MCF 10A (cell line): ENCODE data around the gene ARFGEF3. TPM values are rescaled to one million over a fixed set of nuclear protein-coding genes. Genes with fewer than 3 reads are reported as not detected.

Experiments
- BruUV-seq: library from RNA; stranded (reverse); fragments of 400-500 nt; replicated peaks from 2 replicates; lab custom pipeline; 2021; lab: Mats Ljungman, UMichigan
- CTCF ChIA-PET: fragments of 300-600 bp; sonication (Branson Sonifier 250); formaldehyde crosslinking; extraction: SDS; loops from one replicate; lab custom pipeline; 2021; ENCODE audit warnings: antibody characterized with exemption, inconsistent platforms; lab: Yijun Ruan, JAX
- POLR2A ChIA-PET: fragments of 300-600, 350-650 bp; sonication (Branson Sonifier 250); formaldehyde crosslinking; extraction: SDS; loops from one replicate; lab custom pipeline; 2020; ENCODE audit warnings: antibody characterized with exemption, inconsistent platforms; lab: Yijun Ruan, JAX
- DNase-seq: peaks from one replicate; pipeline ENCODE4 v3.0.0-alpha.2; 2018; ENCODE audit not compliant: unreplicated experiment
- H3K27ac Mint-ChIP-seq: one replicate; pipeline ENCODE4 v1.8.0; 2022; ENCODE audit warnings: mild to moderate bottlenecking, low read depth, mixed read lengths; ENCODE audit not compliant: unreplicated experiment
- H3K27me3 Mint-ChIP-seq: one replicate; pipeline ENCODE4 v1.8.0; 2022; ENCODE audit warnings: mixed read lengths; ENCODE audit not compliant: insufficient read depth, unreplicated experiment
- H3K36me3 Mint-ChIP-seq: one replicate; pipeline ENCODE4 v1.8.0; 2022; ENCODE audit warnings: mild to moderate bottlenecking, moderate library complexity, mixed read lengths; ENCODE audit not compliant: insufficient read depth, unreplicated experiment
- H3K4me1 Mint-ChIP-seq: one replicate; pipeline ENCODE4 v1.8.0; 2022; ENCODE audit warnings: mixed read lengths; ENCODE audit not compliant: insufficient read depth, unreplicated experiment
- H3K4me3 Mint-ChIP-seq: one replicate; pipeline ENCODE4 v1.8.0; 2022; ENCODE audit warnings: mild to moderate bottlenecking, moderate library complexity, mixed read lengths; ENCODE audit not compliant: unreplicated experiment
- H3K9me3 Mint-ChIP-seq: one replicate; pipeline ENCODE4 v1.8.0; 2022; ENCODE audit warnings: mixed read lengths; ENCODE audit not compliant: unreplicated experiment
- intact Hi-C: fragments of 100-400 bp; cut with micrococcal nuclease; formaldehyde crosslinking; loops from 2 replicates; pipeline ENCODE4 v1.14.1; 2022
- total RNA-seq: library from RNA; stranded (reverse); gene quantifications from 2 replicates; pipeline ENCODE4 v1.2.3, GENCODE V29; 2022
- TF ChIP-seq, protein P1 (sequence below): fragments of 200-600 bp; IDR thresholded peaks from one replicate; pipeline ENCODE4 v1.8.0; 2022; ENCODE audit warnings: antibody characterized with exemption, mild to moderate bottlenecking; ENCODE audit not compliant: unreplicated experiment

Gene ARFGEF3
- total RNA-seq, 1 experiment from 2014 or later, result 3.4 TPM

DNA sequence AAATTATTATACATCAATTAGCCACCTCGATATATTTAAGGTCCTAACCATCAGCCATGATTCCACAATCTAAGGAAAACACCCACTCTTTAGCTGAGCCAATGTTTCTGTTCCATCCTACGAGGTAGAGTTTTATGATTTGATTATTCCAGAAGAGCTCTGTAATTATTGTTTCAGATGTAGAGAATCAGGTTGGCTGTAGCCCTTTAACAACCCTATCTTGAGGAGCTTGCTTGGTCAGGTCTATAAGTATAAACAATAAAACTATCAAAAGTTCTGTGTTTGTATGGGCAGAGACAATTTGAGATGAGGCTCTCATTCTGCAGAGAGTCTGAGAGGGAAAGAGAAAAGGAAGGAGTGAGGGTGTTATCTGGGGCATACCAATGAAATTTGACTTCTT lies 56.7 kb downstream of the ARFGEF3 start, which contains the start of gene PBOV1:
Gene PBOV1 (minus strand): TSS at position 43 of the 400 bp plus-strand sequence. CDS start 96 bp downstream, outside the sequence.
- intact Hi-C loops, result no loop called here
- TF ChIP-seq, protein P1, sequence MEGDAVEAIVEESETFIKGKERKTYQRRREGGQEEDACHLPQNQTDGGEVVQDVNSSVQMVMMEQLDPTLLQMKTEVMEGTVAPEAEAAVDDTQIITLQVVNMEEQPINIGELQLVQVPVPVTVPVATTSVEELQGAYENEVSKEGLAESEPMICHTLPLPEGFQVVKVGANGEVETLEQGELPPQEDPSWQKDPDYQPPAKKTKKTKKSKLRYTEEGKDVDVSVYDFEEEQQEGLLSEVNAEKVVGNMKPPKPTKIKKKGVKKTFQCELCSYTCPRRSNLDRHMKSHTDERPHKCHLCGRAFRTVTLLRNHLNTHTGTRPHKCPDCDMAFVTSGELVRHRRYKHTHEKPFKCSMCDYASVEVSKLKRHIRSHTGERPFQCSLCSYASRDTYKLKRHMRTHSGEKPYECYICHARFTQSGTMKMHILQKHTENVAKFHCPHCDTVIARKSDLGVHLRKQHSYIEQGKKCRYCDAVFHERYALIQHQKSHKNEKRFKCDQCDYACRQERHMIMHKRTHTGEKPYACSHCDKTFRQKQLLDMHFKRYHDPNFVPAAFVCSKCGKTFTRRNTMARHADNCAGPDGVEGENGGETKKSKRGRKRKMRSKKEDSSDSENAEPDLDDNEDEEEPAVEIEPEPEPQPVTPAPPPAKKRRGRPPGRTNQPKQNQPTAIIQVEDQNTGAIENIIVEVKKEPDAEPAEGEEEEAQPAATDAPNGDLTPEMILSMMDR, result no peak
- Mint-ChIP-seq H3K27ac (no peak within 1 kb of the TSS), H3K9me3 (no peaks in the 10 kb centered on the region), H3K27me3 (no peaks in the 10 kb centered on the region), H3K4me1 (no peaks in the 10 kb centered on the region), H3K4me3 (no peak within 1 kb of the TSS), H3K36me3 (no peaks in the 10 kb centered on the region)
- ChIA-PET POLR2A (no interaction called here), CTCF (interaction anchor here (1.1 kb wide), 1 partner anchor 88 kb away, joined by 3 read pairs; no protein-coding TSS in a partner anchor)
- no peak for DNase-seq
- no TSS peak for BruUV-seq

DNA sequence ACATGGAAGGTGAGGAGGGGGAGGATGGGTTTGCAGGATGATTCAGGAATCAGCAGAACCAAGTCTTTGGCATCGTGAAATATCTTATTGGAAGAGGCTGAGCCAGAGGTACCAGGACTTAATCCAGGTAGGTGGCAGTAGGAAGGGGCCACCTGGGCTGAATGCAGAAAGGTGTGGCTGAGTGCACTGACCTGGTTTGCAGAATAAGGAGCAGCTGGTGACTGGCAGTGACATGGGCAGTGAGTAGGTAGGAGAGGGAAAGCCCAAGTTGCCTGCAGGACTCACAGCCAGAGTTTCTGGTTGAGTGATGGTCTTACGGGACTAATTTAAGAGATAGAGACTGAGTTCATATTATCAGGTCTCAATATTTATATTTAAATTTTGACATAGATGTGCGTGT lies 57.7 kb downstream of the ARFGEF3 start:
- no peak for DNase-seq
- Mint-ChIP-seq H3K36me3 (no peaks in the 10 kb centered on the region), H3K9me3 (no peaks in the 10 kb centered on the region), H3K27me3 (no peaks in the 10 kb centered on the region), H3K4me1 (no peaks in the 10 kb centered on the region), H3K4me3 (no peak overlapping the region), H3K27ac (no peak overlapping the region)
- intact Hi-C loops, result no loop called here
- ChIA-PET CTCF (interaction anchor here (1.1 kb wide), 1 partner anchor 89 kb away, joined by 3 read pairs; no protein-coding TSS in a partner anchor), POLR2A (no interaction called here)
- BruUV-seq, result no TSS peak
- TF ChIP-seq, protein P1, result no peak

DNA sequence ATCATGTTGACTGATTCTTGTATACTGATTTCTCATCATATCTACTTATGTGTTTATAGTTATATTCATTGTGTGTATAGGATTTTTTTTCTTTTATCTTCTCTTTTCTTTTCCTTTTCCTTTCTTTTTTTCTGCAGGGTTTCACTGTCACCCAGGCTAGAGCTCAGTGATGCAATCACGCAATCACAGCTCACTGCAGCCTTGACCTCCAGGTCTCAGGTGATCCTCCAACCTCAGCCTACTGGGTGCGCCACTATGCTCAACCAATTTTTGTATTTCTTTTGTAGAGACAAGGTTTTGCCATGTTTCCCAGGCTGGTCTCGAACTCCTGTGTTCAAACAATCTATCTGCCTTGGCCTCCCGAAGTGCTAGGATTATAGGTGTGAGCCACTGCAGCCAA lies 58.2 kb downstream of the ARFGEF3 start:
- CTCF ChIA-PET, result no interaction called here
- intact Hi-C loops, result no loop called here
- Mint-ChIP-seq H3K4me3 (no peak overlapping the region), H3K4me1 (no peaks in the 10 kb centered on the region), H3K27ac (no peak overlapping the region), H3K27me3 (no peaks in the 10 kb centered on the region), H3K9me3 (no peaks in the 10 kb centered on the region), H3K36me3 (no peaks in the 10 kb centered on the region)
- POLR2A ChIA-PET, result no interaction called here
- TF ChIP-seq, protein P1, result no peak
- no peak for DNase-seq
- no TSS peak for BruUV-seq

DNA sequence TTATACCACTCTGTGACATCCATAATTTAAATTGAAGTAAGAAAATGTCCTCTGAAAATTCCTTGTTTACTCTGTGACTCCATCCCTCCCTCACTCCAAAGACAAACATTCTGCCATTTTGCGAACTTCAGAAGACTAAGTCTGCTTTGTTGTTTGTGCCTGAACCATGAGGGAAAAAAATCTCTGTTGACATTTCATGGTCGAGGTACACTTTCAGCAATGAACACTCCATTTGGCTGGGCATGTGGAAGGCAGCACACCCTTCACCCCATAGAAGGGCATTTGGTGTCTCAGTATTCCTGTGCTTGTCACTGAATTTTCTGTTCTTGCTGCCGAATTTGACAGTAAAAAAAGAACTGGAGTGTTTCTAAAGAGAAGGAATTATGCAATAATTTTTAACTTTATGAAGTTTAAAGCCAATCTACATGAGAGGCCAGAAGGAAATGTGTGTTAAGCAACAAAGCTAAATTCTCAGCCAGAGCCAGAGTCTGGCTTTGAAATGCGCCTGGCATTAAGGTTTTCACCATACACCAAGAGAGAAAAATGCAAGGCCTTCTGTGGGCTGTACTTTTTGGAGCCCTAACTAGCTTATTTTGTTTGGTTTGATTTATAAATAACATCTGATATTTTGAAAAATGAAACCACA lies 61.3 kb downstream of the ARFGEF3 start:
- POLR2A ChIA-PET, result interaction anchor here (0.6 to 1.4 kb wide), 3 partner anchors 12 to 990 kb away, joined by 3 to 4 read pairs (median 3); no protein-coding TSS in a partner anchor
- no peaks in the 10 kb centered on the region for H3K9me3 Mint-ChIP-seq
- no peaks in the 10 kb centered on the region for H3K36me3 Mint-ChIP-seq
- TF ChIP-seq, protein P1, result no peak
- intact Hi-C loops, result no loop called here
- no peak for DNase-seq
- H3K27ac Mint-ChIP-seq, result no peak overlapping the region
- no TSS peak for BruUV-seq
- no peak overlapping the region for H3K4me3 Mint-ChIP-seq
- CTCF ChIA-PET, result no interaction called here
- no peaks in the 10 kb centered on the region for H3K27me3 Mint-ChIP-seq
- H3K4me1 Mint-ChIP-seq, result no peaks in the 10 kb centered on the region
